Liver (tissue), 3 donors: ENCODE measurements around the gene ZFYVE9.

Source experiments
- SP1 ChIP-seq: IDR thresholded peaks from 2 replicates; pipeline ENCODE4 v1.6.1; 2018; ENCODE audit warnings: antibody characterized with exemption, mild to moderate bottlenecking
- TF ChIP-seq, protein P1 (sequence below): fragments of 150-350 bp; IDR thresholded peaks from 2 replicates; pipeline ENCODE4 v1.5.1; 2017; ENCODE audit warnings: improper control_type of control experiment, low read depth, low read length; ENCODE audit not compliant: missing input control
- donor health status: healthy.
- donor health status: healthy.

- TF ChIP-seq SP1 = no peak
- TF ChIP-seq, protein P1, sequence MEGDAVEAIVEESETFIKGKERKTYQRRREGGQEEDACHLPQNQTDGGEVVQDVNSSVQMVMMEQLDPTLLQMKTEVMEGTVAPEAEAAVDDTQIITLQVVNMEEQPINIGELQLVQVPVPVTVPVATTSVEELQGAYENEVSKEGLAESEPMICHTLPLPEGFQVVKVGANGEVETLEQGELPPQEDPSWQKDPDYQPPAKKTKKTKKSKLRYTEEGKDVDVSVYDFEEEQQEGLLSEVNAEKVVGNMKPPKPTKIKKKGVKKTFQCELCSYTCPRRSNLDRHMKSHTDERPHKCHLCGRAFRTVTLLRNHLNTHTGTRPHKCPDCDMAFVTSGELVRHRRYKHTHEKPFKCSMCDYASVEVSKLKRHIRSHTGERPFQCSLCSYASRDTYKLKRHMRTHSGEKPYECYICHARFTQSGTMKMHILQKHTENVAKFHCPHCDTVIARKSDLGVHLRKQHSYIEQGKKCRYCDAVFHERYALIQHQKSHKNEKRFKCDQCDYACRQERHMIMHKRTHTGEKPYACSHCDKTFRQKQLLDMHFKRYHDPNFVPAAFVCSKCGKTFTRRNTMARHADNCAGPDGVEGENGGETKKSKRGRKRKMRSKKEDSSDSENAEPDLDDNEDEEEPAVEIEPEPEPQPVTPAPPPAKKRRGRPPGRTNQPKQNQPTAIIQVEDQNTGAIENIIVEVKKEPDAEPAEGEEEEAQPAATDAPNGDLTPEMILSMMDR = no peak
These were observed 1.0 kb upstream of the ZFYVE9 start for GRCh38 chr1:52140633-52141512.
